Activated CD8-positive, alpha-beta T cell treated with anti-CD3 and anti-CD28 coated beads for 36 hours (primary cell): ENCODE measurements around the gene KREMEN1. TPM values are rescaled to one million over a fixed set of nuclear protein-coding genes. Genes with fewer than 3 reads are reported as not detected.
"Not testable (repeated sequence)": the region's sequence is repeated elsewhere in the genome, so short reads cannot be mapped to it uniquely, and the experiment has no call there.

ENCODE experiments used
- ATAC-seq: fragments of 200-7000 bp; cut with Tn5 transposase; one replicate; pipeline ENCODE4 v1.10.0; 2021; ENCODE audit warnings: mild to moderate bottlenecking, moderate library complexity
- CTCF ChIA-PET: fragments of 350-600 bp; sonication (Branson Sonifier 250); formaldehyde crosslinking; loops from one replicate; lab custom pipeline; 2021; ENCODE audit warnings: antibody characterized with exemption; lab: Charles Lee
- POLR2A ChIA-PET: fragments of 350-600 bp; sonication (Branson Sonifier 250); formaldehyde crosslinking; loops from one replicate; lab custom pipeline; 2021; ENCODE audit warnings: antibody characterized with exemption; lab: Charles Lee
- DNase-seq: peaks from one replicate; pipeline ENCODE4 v3.0.0-alpha.2; 2020
- H3K27ac Mint-ChIP-seq: one replicate; pipeline ENCODE4 v1.8.0; 2021; ENCODE audit warnings: mild to moderate bottlenecking, mixed read lengths
- H3K27me3 Mint-ChIP-seq: one replicate; pipeline ENCODE4 v1.8.0; 2021; ENCODE audit warnings: mixed read lengths
- H3K36me3 Mint-ChIP-seq: one replicate; pipeline ENCODE4 v1.8.0; 2021; ENCODE audit warnings: low read depth, mixed read lengths
- H3K4me1 Mint-ChIP-seq: one replicate; pipeline ENCODE4 v1.8.0; 2021; ENCODE audit warnings: low read depth, mixed read lengths
- H3K4me3 Mint-ChIP-seq: one replicate; pipeline ENCODE4 v1.8.0; 2021; ENCODE audit warnings: mild to moderate bottlenecking, moderate library complexity, mixed read lengths
- H3K9me3 Mint-ChIP-seq: one replicate; pipeline ENCODE4 v1.8.0; 2021; ENCODE audit warnings: mixed read lengths
- intact Hi-C: fragments of 100-400 bp; cut with micrococcal nuclease; formaldehyde crosslinking; loops from one replicate; pipeline ENCODE4 v1.10.0; 2022
- total RNA-seq, 2 experiments: library from RNA; stranded (reverse); gene quantifications; one replicate each; pipeline ENCODE4 v1.2.3, GENCODE V29; 2021
- TF ChIP-seq, protein P1 (sequence below): fragments of 200-600 bp; IDR thresholded peaks from one replicate; pipeline ENCODE4 v1.8.0; 2022; ENCODE audit warnings: antibody characterized with exemption, mild to moderate bottlenecking

The KREMEN1 gene
- total RNA-seq, 2 experiments from 2014 or later: 0.11 to 0.43 TPM

GRCh38 chr22:29080106-29080975, 7.5 kb downstream of the KREMEN1 start:
- no peak overlapping the region for H3K4me3 Mint-ChIP-seq
- H3K9me3 Mint-ChIP-seq: no peaks in the 10 kb centered on the region
- POLR2A ChIA-PET: interaction anchor here (1.1 kb wide), 1 partner anchor 68 kb away, joined by 3 read pairs; no protein-coding TSS in a partner anchor
- DNase-seq (no peak), ATAC-seq (no peak)
- H3K4me1 Mint-ChIP-seq: no peaks in the 10 kb centered on the region
- TF ChIP-seq, protein P1, sequence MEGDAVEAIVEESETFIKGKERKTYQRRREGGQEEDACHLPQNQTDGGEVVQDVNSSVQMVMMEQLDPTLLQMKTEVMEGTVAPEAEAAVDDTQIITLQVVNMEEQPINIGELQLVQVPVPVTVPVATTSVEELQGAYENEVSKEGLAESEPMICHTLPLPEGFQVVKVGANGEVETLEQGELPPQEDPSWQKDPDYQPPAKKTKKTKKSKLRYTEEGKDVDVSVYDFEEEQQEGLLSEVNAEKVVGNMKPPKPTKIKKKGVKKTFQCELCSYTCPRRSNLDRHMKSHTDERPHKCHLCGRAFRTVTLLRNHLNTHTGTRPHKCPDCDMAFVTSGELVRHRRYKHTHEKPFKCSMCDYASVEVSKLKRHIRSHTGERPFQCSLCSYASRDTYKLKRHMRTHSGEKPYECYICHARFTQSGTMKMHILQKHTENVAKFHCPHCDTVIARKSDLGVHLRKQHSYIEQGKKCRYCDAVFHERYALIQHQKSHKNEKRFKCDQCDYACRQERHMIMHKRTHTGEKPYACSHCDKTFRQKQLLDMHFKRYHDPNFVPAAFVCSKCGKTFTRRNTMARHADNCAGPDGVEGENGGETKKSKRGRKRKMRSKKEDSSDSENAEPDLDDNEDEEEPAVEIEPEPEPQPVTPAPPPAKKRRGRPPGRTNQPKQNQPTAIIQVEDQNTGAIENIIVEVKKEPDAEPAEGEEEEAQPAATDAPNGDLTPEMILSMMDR: no peak
- intact Hi-C loops: no loop called here
- CTCF ChIA-PET: interaction anchor here (1.4 to 2.1 kb wide), 2 partner anchors 74 to 122 kb away, joined by 3 to 5 read pairs; no protein-coding TSS in a partner anchor
- no peaks in the 10 kb centered on the region for H3K36me3 Mint-ChIP-seq
- peaks cover 27% of the 10 kb centered on the region for H3K27me3 Mint-ChIP-seq
- no peak overlapping the region for H3K27ac Mint-ChIP-seq

DNA sequence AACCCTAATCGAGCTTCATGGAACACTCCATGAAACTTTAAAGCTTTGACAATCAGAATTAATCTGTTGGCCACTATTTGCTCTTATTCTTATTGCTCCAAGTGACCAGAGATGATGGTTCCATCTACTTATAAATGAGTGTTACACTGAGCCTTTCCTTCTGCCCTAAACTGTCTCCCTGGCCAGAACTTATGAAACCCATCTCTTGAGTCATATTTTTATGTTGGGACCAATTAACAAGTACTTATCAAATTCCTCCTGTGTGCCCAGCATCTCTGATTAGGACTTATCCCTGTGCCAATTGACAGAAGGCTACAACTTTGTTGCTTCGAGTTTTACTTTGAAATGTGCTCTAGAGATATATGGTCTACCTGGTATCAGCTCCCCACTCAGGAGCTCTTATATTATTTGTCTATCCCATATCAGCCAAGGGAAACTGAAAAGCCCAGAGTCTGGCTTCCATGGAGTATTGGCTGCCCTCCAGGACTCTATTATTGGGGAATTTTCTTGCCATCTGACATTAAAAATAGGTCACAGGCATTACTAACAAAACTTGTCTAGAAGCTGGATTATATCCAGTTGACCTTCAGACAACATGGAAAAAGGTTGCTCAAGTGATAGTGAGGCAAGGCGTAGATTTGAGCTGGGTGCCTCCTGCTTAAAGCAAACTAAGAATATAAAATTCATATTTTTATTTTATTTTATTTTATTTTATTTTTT, 8.8 kb downstream of the KREMEN1 start:
- intact Hi-C loops: no loop called here
- ATAC-seq: no peak
- no peaks in the 10 kb centered on the region for H3K36me3 Mint-ChIP-seq
- no peak overlapping the region for H3K4me3 Mint-ChIP-seq
- TF ChIP-seq, protein P1: no peak
- H3K27me3 Mint-ChIP-seq: peaks cover 17% of the 10 kb centered on the region
- no peak overlapping the region for H3K27ac Mint-ChIP-seq
- no peak for DNase-seq
- POLR2A ChIA-PET: interaction anchor here (1.1 kb wide), 1 partner anchor 70 kb away, joined by 3 read pairs; no protein-coding TSS in a partner anchor
- CTCF ChIA-PET: interaction anchor here (0.6 to 2.2 kb wide), 4 partner anchors 29 to 527 kb away, joined by 3 to 8 read pairs (median 4); no protein-coding TSS in a partner anchor
- no peaks in the 10 kb centered on the region for H3K9me3 Mint-ChIP-seq
- no peaks in the 10 kb centered on the region for H3K4me1 Mint-ChIP-seq

DNA sequence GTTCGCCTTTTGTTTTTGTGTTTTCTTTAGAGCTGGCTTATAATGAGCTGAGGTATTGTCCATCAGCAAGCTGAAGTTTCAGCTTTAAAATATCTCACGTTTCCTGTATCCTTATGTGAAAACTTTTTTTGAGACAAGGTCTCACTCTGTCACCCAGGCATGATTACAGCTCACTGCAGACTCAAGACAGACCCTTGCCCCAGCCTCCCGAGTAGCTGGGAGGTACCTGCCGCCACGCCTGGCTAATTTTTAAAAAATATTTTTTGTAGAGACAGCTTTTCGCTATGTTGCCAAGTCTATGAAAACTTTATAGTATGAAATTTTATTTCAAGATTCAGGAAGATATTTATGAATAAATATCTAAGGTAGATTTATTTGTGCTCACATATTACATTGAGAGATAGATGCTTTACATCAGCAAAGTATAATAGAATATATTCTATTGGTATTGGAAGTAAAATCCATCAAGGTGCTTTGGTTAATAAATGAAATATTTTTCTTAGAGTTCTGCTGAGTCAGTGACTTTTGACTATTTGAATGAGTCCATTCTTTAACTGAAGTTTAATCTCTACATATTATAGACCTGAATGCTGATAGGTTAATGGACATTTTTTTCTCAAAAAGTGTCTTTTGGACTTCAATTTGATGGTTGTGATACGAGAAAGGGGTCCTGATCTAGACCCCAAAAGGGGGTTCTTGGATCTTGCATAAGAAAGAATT, 10.2 kb downstream of the KREMEN1 start:
- Mint-ChIP-seq H3K9me3 (no peaks in the 10 kb centered on the region), H3K27ac (no peak overlapping the region), H3K4me1 (no peaks in the 10 kb centered on the region), H3K27me3 (peaks cover 14% of the 10 kb centered on the region), H3K36me3 (no peaks in the 10 kb centered on the region), H3K4me3 (no peak overlapping the region)
- intact Hi-C loops: no loop called here
- CTCF ChIA-PET: interaction anchor here (0.7 to 2.2 kb wide), 4 partner anchors 28 to 163 kb away, joined by 3 to 8 read pairs (median 4); no protein-coding TSS in a partner anchor
- POLR2A ChIA-PET: no interaction called here
- no peak for ATAC-seq
- no peak for DNase-seq
- TF ChIP-seq, protein P1: no peak

DNA sequence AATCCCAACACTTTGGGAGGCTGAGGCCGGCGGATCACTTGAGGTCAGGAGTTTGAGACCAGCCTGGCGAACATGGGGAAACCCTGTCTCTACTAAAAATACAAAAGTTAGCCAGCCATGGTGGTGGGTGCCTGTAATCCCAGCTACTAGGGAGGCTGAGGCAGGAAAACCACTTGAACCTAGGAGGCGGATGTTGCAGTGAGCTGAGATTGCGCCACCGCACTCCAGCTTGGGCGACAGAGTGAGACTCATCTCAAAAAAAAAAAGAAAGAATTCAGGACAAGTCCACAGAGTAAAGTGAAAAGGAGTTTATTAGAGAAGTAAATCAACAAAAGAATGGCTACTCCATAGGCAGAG, 10.7 kb downstream of the KREMEN1 start:
- H3K4me1 Mint-ChIP-seq, H3K4me3 Mint-ChIP-seq, intact Hi-C loops, CTCF ChIA-PET, H3K36me3 Mint-ChIP-seq, DNase-seq, POLR2A ChIA-PET, H3K9me3 Mint-ChIP-seq, ATAC-seq, H3K27ac Mint-ChIP-seq: not testable (repeated sequence)
- peaks cover 12% of the 10 kb centered on the region for H3K27me3 Mint-ChIP-seq

GRCh38 chr22:29083933-29084591, 11.2 kb downstream of the KREMEN1 start:
- no peaks in the 10 kb centered on the region for H3K36me3 Mint-ChIP-seq
- TF ChIP-seq, protein P1: no peak
- ATAC-seq: no peak
- intact Hi-C loops: no loop called here
- peaks cover 10% of the 10 kb centered on the region for H3K27me3 Mint-ChIP-seq
- DNase-seq: no peak
- no peaks in the 10 kb centered on the region for H3K9me3 Mint-ChIP-seq
- no peak overlapping the region for H3K4me3 Mint-ChIP-seq
- no peak overlapping the region for H3K27ac Mint-ChIP-seq
- ChIA-PET POLR2A (no interaction called here), CTCF (no interaction called here)
- no peaks in the 10 kb centered on the region for H3K4me1 Mint-ChIP-seq
